Cardiac fibroblast (primary cell): ENCODE measurements around the gene RNF181.

Experiments
- DNase-seq, 2 donors: peaks; one replicate each; pipeline versions ENCODE4 v3.0.0 to v3.0.0-alpha.2; 2010; ENCODE audit warnings: low read depth in 2 of 2
- H3K4me3 ChIP-seq, 2 donors: replicated peaks in 1 of 2; 1 replicate in 1 of 2; 2 replicates in 1 of 2; pipeline ENCODE4 v1.5.1; 2011; ENCODE audit warnings: low read depth in 2 of 2, low read length in 2 of 2, mild to moderate bottlenecking in 2 of 2, moderate library complexity in 1 of 2
- TF ChIP-seq, protein P1 (sequence below): IDR thresholded peaks from one replicate; pipeline ENCODE4 v1.5.1; 2011; ENCODE audit warnings: low read depth, mild to moderate bottlenecking, low read length, inconsistent platforms

RNF181 gene

DNA sequence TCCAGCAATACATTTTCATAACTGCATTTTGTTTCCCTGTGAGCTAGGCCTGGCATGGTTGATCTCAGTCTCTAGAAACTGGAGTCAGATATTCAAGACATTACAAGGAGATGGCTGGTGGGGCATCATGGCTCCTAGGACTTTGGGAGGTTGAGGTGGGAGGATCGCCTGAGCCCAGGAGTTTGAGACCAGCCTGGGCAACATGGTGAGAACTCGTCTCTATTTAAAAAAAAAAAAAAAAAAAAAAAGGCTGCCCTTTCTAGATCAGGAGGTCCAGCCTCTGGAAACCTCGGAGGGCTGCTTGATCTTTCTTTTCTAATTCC is 18.5 kb upstream of the RNF181 start:
- DNase-seq: no peak
- TF ChIP-seq, protein P1, sequence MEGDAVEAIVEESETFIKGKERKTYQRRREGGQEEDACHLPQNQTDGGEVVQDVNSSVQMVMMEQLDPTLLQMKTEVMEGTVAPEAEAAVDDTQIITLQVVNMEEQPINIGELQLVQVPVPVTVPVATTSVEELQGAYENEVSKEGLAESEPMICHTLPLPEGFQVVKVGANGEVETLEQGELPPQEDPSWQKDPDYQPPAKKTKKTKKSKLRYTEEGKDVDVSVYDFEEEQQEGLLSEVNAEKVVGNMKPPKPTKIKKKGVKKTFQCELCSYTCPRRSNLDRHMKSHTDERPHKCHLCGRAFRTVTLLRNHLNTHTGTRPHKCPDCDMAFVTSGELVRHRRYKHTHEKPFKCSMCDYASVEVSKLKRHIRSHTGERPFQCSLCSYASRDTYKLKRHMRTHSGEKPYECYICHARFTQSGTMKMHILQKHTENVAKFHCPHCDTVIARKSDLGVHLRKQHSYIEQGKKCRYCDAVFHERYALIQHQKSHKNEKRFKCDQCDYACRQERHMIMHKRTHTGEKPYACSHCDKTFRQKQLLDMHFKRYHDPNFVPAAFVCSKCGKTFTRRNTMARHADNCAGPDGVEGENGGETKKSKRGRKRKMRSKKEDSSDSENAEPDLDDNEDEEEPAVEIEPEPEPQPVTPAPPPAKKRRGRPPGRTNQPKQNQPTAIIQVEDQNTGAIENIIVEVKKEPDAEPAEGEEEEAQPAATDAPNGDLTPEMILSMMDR: no peak
- no peak overlapping the region for H3K4me3 ChIP-seq

DNA sequence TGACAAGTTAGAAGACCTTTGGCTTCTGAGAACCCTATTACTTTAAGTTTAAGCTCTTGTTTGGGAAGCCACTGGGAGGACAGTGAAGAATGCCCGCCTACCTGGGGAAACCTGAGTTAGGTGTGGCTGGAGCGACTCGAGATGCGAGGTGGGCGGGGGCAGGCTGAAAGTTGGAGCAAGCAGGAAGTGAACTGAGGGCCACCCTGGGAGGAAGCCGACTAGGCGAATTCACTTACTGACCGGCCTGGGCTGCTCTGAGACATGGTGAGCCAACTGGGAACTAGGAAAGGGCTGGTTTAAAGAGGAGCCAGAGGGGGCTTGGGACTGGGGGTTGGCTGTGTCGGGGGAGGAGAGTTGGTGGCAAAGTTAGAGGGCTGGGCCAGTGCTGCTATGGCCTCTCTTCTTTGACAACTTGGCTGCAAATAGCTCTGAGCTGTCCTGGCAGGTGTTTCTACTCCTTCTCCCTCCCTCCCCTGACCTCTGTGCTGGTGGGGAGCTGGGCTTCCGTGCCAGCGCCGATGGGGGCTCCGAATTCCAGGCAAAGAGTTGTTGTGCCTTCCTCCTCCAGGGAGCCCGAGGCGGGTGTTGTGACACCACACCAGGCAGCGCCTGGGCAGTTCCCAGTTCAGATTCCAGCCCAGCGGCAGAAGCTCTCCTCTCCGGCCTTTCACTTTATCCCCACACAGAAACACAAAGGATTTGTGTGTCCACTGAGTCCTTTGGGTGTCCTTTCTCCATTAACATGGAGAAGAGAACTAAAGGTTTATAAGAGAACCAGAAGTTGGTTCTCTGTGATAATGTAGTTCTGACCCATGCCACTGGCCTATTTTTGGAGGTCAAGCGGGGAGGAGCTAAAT is 17.9 kb upstream of the RNF181 start, which contains the start of gene VAMP8:
TSS of gene VAMP8 (plus strand) at position 201 of the 857 bp plus-strand sequence. CDS start at position 262, 61 bp downstream.
- no peak for DNase-seq
- H3K4me3 ChIP-seq: no peak within 1 kb of the TSS
- TF ChIP-seq, protein P1: no peak

DNA sequence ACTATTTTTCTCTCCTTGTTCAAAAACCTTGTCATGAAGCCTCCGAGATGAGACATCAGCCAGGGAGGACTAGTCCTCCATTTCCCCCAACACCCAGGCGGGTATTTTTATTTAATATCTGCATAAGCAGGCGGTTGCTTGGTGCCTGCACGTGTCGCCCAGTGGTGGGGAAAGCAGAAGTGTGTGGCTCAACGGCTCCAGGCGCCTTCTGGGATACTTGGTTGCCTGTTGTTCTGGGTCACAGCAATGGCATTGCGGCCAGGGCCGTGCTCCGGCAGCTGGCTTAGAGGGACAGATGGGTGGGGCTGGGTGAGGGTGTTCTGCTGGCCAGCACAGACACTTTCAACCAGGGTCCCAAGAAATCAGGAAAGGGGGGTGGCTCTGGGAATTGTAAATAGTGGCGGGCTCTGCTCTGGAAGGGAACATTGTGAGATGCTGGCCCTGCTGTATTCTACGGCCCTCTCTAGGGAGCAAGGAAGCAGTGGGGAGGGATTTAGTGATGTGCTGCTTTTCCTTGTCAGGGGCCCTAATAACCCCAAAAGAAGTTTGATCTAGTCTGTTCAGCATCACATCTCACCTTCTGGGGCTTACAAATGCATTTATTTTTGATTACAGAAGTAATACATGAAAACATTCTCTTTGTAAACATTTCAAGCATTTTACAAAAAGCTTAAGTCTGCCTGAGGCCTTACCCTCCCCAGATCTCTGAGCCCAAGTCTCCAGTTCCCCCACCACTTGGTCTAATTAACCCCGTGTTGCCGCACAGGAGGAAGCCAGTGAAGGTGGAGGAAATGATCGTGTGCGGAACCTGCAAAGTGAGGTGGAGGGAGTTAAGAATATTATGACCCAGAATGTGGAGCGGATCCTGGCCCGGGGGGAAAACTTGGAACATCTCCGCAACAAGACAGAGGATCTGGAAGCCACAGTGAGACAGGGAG is 17.0 kb upstream of the RNF181 start:
- TF ChIP-seq, protein P1: no peak
- no peak overlapping the region for H3K4me3 ChIP-seq
- no peak for DNase-seq

DNA sequence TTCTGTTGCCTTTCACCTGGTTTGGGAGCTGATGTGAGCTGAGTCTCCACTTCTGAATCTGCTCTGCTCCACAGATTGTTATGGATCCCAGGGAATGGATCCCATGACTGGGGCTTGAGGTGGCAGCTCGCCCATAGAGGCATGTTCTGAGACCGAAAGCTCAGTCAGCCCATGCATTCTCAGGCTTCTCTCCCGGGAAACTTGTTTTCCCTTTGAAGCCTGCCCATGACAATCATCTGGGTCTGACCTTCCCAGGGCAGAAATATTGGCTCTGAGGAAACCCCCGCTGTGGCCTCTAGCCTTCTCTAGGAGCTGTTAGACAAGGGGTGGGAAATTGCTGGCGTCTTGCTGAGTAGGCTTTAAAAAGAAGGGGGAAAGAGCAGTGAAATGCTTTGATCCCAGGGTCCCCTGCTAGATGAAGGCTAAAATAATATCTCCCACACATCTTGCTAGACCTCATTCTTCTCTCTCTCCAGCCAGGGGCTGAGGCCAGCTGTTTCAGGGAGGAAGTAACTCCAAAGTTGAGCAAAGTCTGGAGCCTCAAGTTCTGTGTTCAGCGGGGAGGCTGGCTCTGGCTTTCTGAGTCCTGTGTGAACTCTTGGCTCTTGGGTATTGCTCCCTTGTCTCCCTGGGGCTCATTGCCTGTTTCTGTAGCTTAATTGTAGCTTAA is 16.1 kb upstream of the RNF181 start:
- no peak for DNase-seq
- no peak overlapping the region for H3K4me3 ChIP-seq
- TF ChIP-seq, protein P1: no peak

DNA sequence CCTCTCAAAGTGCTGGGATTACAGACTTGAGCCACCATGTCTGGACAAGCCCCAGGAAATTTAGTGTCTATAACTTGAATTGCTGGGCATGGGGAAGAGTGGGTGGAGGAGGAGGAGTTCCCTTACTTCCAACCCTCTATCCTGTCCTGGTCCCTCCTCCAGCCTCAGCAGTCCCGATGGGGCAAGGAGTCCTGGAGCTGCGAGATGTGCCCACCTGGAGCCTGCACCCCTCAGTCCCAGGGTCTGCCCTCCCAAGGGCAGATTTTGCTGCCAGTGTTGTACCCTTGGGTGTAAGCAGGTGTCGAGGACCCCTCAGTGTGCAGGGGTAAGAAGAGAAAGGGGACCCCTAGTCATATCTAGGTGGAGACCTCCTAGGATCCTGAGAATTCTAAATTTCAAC is 15.3 kb upstream of the RNF181 start:
- TF ChIP-seq, protein P1: no peak
- DNase-seq: no peak
- no peak overlapping the region for H3K4me3 ChIP-seq

DNA sequence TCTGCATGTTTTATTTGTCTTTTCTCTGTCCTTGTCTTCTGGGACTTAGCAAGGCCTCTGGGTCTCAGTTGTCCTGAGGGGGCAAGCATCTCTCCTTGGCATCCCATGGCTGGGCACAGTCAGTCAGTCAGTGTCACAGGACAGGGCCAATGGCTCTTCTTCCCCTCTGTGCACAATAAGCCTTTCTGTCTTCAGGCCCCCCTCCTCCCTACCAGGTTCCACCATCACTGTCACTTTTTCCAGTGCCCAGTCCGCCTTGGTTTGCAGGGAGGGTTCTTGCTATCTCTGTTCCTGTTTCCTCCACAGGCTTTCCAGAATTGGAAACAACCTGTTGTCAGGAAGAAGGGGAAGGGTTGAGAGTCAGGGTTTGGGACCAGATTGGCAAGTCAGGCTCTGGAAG is 13.1 kb upstream of the RNF181 start:
- no peak overlapping the region for H3K4me3 ChIP-seq
- DNase-seq: no peak
- TF ChIP-seq, protein P1: no peak
